Smooth muscle cell (in vitro differentiated cells): ENCODE results near the gene TBC1D1. TPM values are rescaled to one million over a fixed set of nuclear protein-coding genes. Genes with fewer than 3 reads are reported as not detected.

Experiments used
- DNase-seq: peaks from one replicate; lab custom pipeline; 2025; ENCODE audit not compliant: unreplicated experiment; lab: John Stamatoyannopoulos, UW
- H2AFZ ChIP-seq: fragments of 200-600 bp; sonication (generic); 2 replicates; pipeline ENCODE4 v1.6.0; 2016; ENCODE audit warnings: antibody characterized with exemption, low read depth, mild to moderate bottlenecking
- H3F3A ChIP-seq: fragments of 200-600 bp; sonication (generic); 2 replicates; pipeline ENCODE4 v1.6.0; 2017; ENCODE audit warnings: antibody characterized with exemption, low read depth
- H3K27ac ChIP-seq: fragments of 200-600 bp; sonication (generic); 2 replicates; pipeline ENCODE4 v1.5.1; 2016; ENCODE audit warnings: low read depth, mild to moderate bottlenecking
- H3K27me3 ChIP-seq: fragments of 200-600 bp; sonication (generic); 2 replicates; pipeline ENCODE4 v1.6.1; 2016; ENCODE audit warnings: low read depth, mild to moderate bottlenecking
- H3K36me3 ChIP-seq: fragments of 200-600 bp; sonication (generic); 2 replicates; pipeline ENCODE4 v1.5.1; 2016; ENCODE audit warnings: low read depth
- H3K4me1 ChIP-seq: fragments of 200-600 bp; sonication (generic); 2 replicates; pipeline ENCODE4 v1.5.1; 2016; ENCODE audit warnings: low read depth
- H3K4me2 ChIP-seq: fragments of 200-600 bp; sonication (generic); 2 replicates; pipeline ENCODE4 v1.6.0; 2016; ENCODE audit warnings: mild to moderate bottlenecking
- H3K4me3 ChIP-seq: fragments of 200-600 bp; sonication (generic); 2 replicates; pipeline ENCODE4 v1.5.1; 2016; ENCODE audit warnings: mild to moderate bottlenecking
- H3K79me2 ChIP-seq: fragments of 200-600 bp; sonication (generic); 2 replicates; pipeline ENCODE4 v1.6.0; 2016; ENCODE audit warnings: low read depth, mild to moderate bottlenecking
- H3K9ac ChIP-seq: fragments of 200-600 bp; sonication (generic); 2 replicates; pipeline ENCODE4 v1.6.0; 2016; ENCODE audit warnings: low read depth
- H3K9me3 ChIP-seq: fragments of 200-600 bp; sonication (generic); replicated peaks from 2 replicates; pipeline ENCODE4 v1.5.1; 2016; ENCODE audit warnings: low read depth
- H4K20me1 ChIP-seq: fragments of 200-600 bp; sonication (generic); 2 replicates; pipeline ENCODE4 v1.6.0; 2016; ENCODE audit warnings: low read depth
- CTCF ChIP-seq: fragments of 200-600 bp; sonication (generic); IDR thresholded peaks from 2 replicates; pipeline ENCODE4 v1.5.1; 2017; ENCODE audit warnings: borderline replicate concordance, mild to moderate bottlenecking, antibody characterized with exemption; ENCODE audit not compliant: insufficient read depth, poor library complexity, severe bottlenecking
- WGBS: methylation state at CpG from one replicate; pipeline ENCODE4 v1.1.7; 2016; ENCODE audit warnings: low lambda C conversion rate; 5-methylcytosine and 5-hydroxymethylcytosine counted together
- polyA plus RNA-seq: library from polyadenylated mRNA; unstranded; fragments of >200 nt; fragmentation: Nextera tagmentation; extraction: Ambion mirVana; gene quantifications from 2 replicates; pipeline ENCODE4 v1.2.1, GENCODE V29; 2016
- total RNA-seq: library from RNA; depleted of rRNA; stranded (reverse); fragments of >200 nt; gene quantifications from 2 replicates; pipeline ENCODE4 v1.2.3, GENCODE V29; 2014

TBC1D1 gene
- total and polyA plus RNA-seq, 2 experiments from 2014 or later, result 81.5 to 117 TPM

DNA sequence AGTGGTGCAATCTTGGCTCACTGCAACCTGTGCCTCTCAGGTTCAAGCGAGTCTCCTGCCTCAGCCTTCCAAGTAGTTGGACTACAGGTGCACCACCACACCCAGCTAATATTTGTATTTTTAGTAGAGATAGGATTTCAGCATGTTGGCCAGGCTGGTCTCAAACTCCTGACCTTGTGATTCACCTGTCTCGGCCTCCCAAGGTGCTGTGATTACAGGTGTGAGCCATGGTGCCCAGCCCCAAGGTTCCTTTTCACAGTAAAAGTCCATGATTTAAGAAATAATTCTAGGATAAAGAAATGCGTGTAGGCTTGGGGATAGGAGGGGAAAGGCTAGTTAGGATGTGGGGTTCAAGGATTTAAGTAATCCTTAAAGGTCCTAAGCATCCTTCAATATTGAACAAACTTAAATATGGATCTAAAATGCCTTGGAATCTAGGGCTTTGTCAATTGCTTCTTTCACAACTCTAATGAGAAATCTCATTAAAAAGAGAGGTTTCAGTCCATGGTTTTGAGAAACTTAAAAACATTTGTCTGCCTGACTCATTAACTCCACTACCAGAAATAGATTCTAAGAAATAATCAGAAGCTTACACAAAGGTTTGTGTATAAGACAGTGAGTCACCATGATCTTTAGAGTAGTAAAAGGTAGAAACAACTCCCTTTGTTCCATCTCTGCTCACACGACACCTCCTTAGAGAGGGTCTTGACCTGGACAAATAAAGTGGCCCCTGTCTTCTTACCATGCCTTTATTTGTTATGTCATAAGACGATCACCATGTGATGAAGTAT is 272.5 kb downstream of the TBC1D1 start:
- Histone ChIP-seq H3K4me2 (no peak overlapping the region), H3K9ac (peak overlapping the region; percentile 57), H3F3A (no peaks in the 10 kb centered on the region)

GRCh38 chr4:38164346-38164745 is 273.5 kb downstream of the TBC1D1 start:
- Histone ChIP-seq H3K4me3 (no peak overlapping the region), H3K9me3 (no peaks in the 10 kb centered on the region), H3K79me2 (no peaks in the 10 kb centered on the region), H3K9ac (no peak overlapping the region), H3K4me2 (no peak overlapping the region), H3F3A (no peaks in the 10 kb centered on the region), H3K27ac (no peak overlapping the region), H3K4me1 (peaks cover 8% of the 10 kb centered on the region), H3K27me3 (no peaks in the 10 kb centered on the region), H2AFZ (no peak overlapping the region), H4K20me1 (no peaks in the 10 kb centered on the region), H3K36me3 (no peaks in the 10 kb centered on the region)
- TF ChIP-seq CTCF, result no peak
- 93% methylated on average over 3 of the region's 3 CpGs for WGBS
- DNase-seq, result no peak

More for the DNA sequence above, 272.5 kb downstream of the TBC1D1 start:
- Histone ChIP-seq H3K79me2 (no peaks in the 10 kb centered on the region), H2AFZ (no peak overlapping the region), H3K27ac (peak overlapping the region; percentile 81), H4K20me1 (no peaks in the 10 kb centered on the region), H3K36me3 (no peaks in the 10 kb centered on the region), H3K4me1 (peaks cover 8% of the 10 kb centered on the region), H3K4me3 (no peak overlapping the region), H3K9me3 (no peaks in the 10 kb centered on the region), H3K27me3 (no peaks in the 10 kb centered on the region)
- TF ChIP-seq CTCF, result no peak
- whole genome bisulfite sequencing, result 84% methylated on average over 5 of the region's 5 CpGs
- no peak for DNase-seq

DNA sequence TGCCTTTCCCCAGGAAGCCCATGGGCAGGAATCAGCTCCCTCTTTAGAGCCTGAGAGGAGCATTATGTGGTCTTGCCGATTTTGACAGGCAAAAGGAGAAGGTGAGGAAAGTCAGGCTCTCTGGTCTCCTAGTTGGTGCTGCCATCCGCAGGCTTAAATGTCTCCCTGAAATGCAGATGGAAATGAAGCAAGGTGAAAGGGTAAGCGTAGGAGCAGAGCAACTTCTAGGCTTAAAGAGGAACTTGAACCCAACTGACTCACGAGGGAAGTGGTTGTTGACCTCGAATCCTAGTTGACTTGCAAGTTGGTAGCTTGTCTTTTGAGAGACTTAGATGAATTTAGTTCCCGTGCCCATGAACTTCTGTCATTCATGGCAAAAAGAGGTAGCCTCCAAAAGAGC is 275.2 kb downstream of the TBC1D1 start:
- Histone ChIP-seq H3F3A (no peaks in the 10 kb centered on the region), H3K9ac (no peak overlapping the region), H3K4me2 (no peak overlapping the region), H3K9me3 (no peaks in the 10 kb centered on the region), H2AFZ (no peak overlapping the region), H4K20me1 (no peaks in the 10 kb centered on the region), H3K79me2 (no peaks in the 10 kb centered on the region), H3K36me3 (no peaks in the 10 kb centered on the region), H3K27me3 (no peaks in the 10 kb centered on the region), H3K4me3 (no peak overlapping the region), H3K27ac (no peak overlapping the region), H3K4me1 (peaks cover 6% of the 10 kb centered on the region)
- DNase-seq, result no peak
- TF ChIP-seq CTCF, result no peak
- 75% methylated on average over 6 of the region's 6 CpGs for WGBS

DNA sequence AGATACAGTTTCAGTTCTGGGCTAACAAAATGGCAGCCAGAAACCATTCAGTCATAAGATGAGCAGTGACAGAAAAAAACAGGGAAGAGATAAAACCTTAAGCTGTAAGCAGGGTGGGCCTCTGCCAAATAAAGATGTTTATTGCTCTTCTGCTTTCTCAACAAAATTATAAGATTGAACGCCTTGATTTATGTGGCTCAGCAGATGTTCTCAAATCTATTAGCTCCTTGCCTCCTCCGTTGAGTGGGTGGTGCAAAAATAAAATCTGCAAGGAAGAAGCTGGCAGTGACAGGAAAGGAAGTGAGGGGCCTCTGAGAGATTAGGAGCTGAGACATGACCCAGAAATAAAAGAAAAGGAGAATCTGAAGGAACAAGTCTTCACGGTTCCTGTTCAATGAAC is 275.9 kb downstream of the TBC1D1 start:
- DNase-seq, result no peak
- Histone ChIP-seq H3K79me2 (no peaks in the 10 kb centered on the region), H3K4me1 (peaks cover 6% of the 10 kb centered on the region), H3K9me3 (no peaks in the 10 kb centered on the region), H3K27ac (no peak overlapping the region), H3K4me2 (peak overlapping the region; percentile 8), H3K4me3 (no peak overlapping the region), H2AFZ (peak overlapping the region; percentile 57), H3K9ac (no peak overlapping the region), H4K20me1 (no peaks in the 10 kb centered on the region), H3F3A (no peaks in the 10 kb centered on the region), H3K36me3 (no peaks in the 10 kb centered on the region), H3K27me3 (no peaks in the 10 kb centered on the region)
- 22% methylated on average over 3 of the region's 3 CpGs for WGBS
- TF ChIP-seq CTCF, result no peak
